Activated B cell treated with CpG ODN at 0.5 μM for 24 hours (primary cell): ENCODE measurements around the gene MED20. TPM values are rescaled to one million over a fixed set of nuclear protein-coding genes. Genes with fewer than 3 reads are reported as not detected.

ENCODE experiments used
- ATAC-seq: fragments of 200-7000 bp; cut with Tn5 transposase; one replicate; pipeline ENCODE4 v1.10.0; 2021; ENCODE audit warnings: low read depth, mild to moderate bottlenecking, moderate library complexity
- CTCF ChIA-PET: fragments of 350-600 bp; sonication (Branson Sonifier 250); formaldehyde crosslinking; loops from one replicate; lab custom pipeline; 2021; ENCODE audit warnings: antibody characterized with exemption; lab: Charles Lee
- POLR2A ChIA-PET: fragments of 350-600 bp; sonication (Branson Sonifier 250); formaldehyde crosslinking; loops from one replicate; lab custom pipeline; 2021; ENCODE audit warnings: antibody characterized with exemption; lab: Charles Lee
- DNase-seq: peaks from one replicate; pipeline ENCODE4 v3.0.0; 2022
- H3K27ac Mint-ChIP-seq: one replicate; pipeline ENCODE4 v1.8.0; 2020; ENCODE audit warnings: mixed read lengths
- H3K27me3 Mint-ChIP-seq: one replicate; pipeline ENCODE4 v1.8.0; 2021; ENCODE audit warnings: mixed read lengths
- H3K36me3 Mint-ChIP-seq: one replicate; pipeline ENCODE4 v1.8.0; 2021; ENCODE audit warnings: low read depth, mixed read lengths
- H3K4me1 Mint-ChIP-seq: one replicate; pipeline ENCODE4 v1.8.0; 2021; ENCODE audit warnings: mixed read lengths
- H3K4me3 Mint-ChIP-seq: one replicate; pipeline ENCODE4 v1.8.0; 2020; ENCODE audit warnings: mild to moderate bottlenecking, mixed read lengths
- H3K9me3 Mint-ChIP-seq: one replicate; pipeline ENCODE4 v1.8.0; 2020; ENCODE audit warnings: mixed read lengths
- CTCF ChIP-seq: fragments of 200-600 bp; IDR thresholded peaks from one replicate; pipeline ENCODE4 v1.8.0; 2022; ENCODE audit warnings: antibody characterized with exemption, mild to moderate bottlenecking
- intact Hi-C: fragments of 100-400 bp; cut with micrococcal nuclease; formaldehyde crosslinking; loops from one replicate; pipeline ENCODE4 v1.15.1; 2024
- total RNA-seq: library from RNA; stranded (reverse); gene quantifications from 2 replicates; pipeline ENCODE4 v1.2.3, GENCODE V29; 2022

The MED20 gene
- total RNA-seq, 1 donor from 2014 or later: 21.1 TPM

DNA sequence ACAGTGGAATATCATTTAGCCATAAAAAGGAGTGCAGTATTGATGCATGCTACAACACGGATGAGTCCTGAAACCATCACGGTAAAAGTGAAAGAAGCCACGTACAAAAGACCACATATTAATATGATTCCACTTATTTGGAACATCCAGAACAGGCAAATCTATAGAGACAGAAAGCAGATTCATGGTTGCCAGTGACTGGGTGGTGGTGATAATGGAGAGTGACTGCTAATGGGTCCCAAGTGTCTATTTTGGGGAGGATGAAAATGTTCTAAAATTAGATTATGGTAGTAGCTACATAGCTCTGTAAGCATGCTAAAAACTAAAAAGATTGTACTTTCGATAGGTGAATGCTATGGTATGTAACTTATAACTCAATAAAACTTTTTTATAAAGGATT, 39.1 kb upstream of the MED20 start:
- ATAC-seq (no peak), DNase-seq (no peak)
- H3K36me3 Mint-ChIP-seq: peaks cover 46% of the 10 kb centered on the region
- intact Hi-C loops: no loop called here
- no peaks in the 10 kb centered on the region for H3K27me3 Mint-ChIP-seq
- CTCF ChIA-PET: no interaction called here
- no peak overlapping the region for H3K4me3 Mint-ChIP-seq
- POLR2A ChIA-PET: interaction anchor here (0.5 to 0.7 kb wide), 2 partner anchors 24 to 273 kb away, joined by 4 read pairs; no protein-coding TSS in a partner anchor
- peaks cover 4% of the 10 kb centered on the region for H3K9me3 Mint-ChIP-seq
- peaks cover 33% of the 10 kb centered on the region for H3K4me1 Mint-ChIP-seq
- no peak for TF ChIP-seq CTCF
- H3K27ac Mint-ChIP-seq: peak overlapping the region; percentile 24

- intact Hi-C loops: loop anchor here (1.0 kb wide), 2 partner anchors 17 to 18 kb away; partner anchors contain the start of gene CCND3
- peaks cover 37% of the 10 kb centered on the region for H3K36me3 Mint-ChIP-seq
- TF ChIP-seq CTCF: no peak
- H3K27ac Mint-ChIP-seq: peak overlapping the region; percentile 66
- ChIA-PET CTCF (no interaction called here), POLR2A (interaction anchor here (0.6 to 0.7 kb wide), 2 partner anchors 19 to 48 kb away, joined by 6 to 9 read pairs; no protein-coding TSS in a partner anchor)
- no peak for DNase-seq
- ATAC-seq: peak; percentile 81
- H3K4me3 Mint-ChIP-seq: peak overlapping the region; percentile 2
- H3K4me1 Mint-ChIP-seq: peaks cover 31% of the 10 kb centered on the region
- H3K9me3 Mint-ChIP-seq: peaks cover 4% of the 10 kb centered on the region
- no peaks in the 10 kb centered on the region for H3K27me3 Mint-ChIP-seq
These were observed 37.3 kb upstream of the MED20 start for GRCh38 chr6:41958022-41958856.

DNA sequence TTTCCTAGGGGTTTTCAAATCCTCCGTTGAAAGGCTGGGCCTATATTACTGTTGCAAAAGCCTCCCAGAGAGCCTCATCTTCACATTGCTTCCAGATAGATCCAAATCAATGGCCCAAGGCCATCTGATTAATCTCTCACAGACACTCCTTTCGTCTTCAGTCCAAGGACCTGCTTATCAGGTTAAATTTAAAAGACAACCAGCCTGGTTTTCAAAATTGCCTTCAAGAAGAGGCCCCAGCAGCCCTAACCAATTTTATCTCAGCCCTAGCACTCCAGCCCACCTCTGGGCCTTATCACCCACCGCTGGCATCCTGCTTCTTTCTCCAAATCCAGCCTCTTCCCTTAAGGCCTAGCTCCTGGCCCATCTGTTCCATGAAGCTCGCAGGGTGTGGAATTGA, 36.2 kb upstream of the MED20 start:
- Mint-ChIP-seq H3K4me1 (peaks cover 30% of the 10 kb centered on the region), H3K9me3 (peaks cover 4% of the 10 kb centered on the region), H3K4me3 (no peak overlapping the region), H3K27ac (peak overlapping the region; percentile 72), H3K27me3 (no peaks in the 10 kb centered on the region), H3K36me3 (peaks cover 36% of the 10 kb centered on the region)
- intact Hi-C loops: no loop called here
- DNase-seq: no peak
- TF ChIP-seq CTCF: no peak
- CTCF ChIA-PET: no interaction called here
- ATAC-seq: no peak
- POLR2A ChIA-PET: interaction anchor here (0.6 kb wide), 1 partner anchor 10 kb away, joined by 3 read pairs; no protein-coding TSS in a partner anchor

GRCh38 chr6:41955412-41955811, 34.5 kb upstream of the MED20 start:
- H3K27ac Mint-ChIP-seq: no peak overlapping the region
- H3K27me3 Mint-ChIP-seq: no peaks in the 10 kb centered on the region
- no peak for TF ChIP-seq CTCF
- intact Hi-C loops: no loop called here
- H3K4me1 Mint-ChIP-seq: peaks cover 19% of the 10 kb centered on the region
- ATAC-seq (no peak), DNase-seq (no peak)
- peaks cover 32% of the 10 kb centered on the region for H3K36me3 Mint-ChIP-seq
- CTCF ChIA-PET: interaction anchor here (1.1 kb wide), 1 partner anchor 13 kb away, joined by 3 read pairs; no protein-coding TSS in a partner anchor
- H3K4me3 Mint-ChIP-seq: no peak overlapping the region
- POLR2A ChIA-PET: no interaction called here
- H3K9me3 Mint-ChIP-seq: peaks cover 4% of the 10 kb centered on the region

DNA sequence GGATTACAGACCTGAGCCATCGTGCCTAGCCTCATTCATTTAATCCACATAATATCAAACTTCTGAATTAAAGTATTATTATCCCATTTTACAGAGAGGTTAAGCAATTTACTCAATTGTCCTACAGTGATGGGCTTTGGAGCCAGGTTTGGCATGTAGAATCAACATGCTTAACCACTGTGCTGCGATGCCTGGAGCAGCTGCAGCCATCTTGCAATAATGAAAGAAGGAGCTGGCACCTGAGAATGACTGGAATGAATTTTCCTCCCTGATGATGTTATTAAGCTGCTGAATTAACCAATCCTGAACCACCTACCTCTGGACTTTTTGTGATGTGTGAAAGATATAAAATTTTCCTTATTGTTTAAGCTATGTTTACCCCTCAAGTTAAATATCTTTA, 33.7 kb upstream of the MED20 start:
- POLR2A ChIA-PET: no interaction called here
- no peak for DNase-seq
- TF ChIP-seq CTCF: no peak
- CTCF ChIA-PET: interaction anchor here (1.1 kb wide), 1 partner anchor 14 kb away, joined by 3 read pairs; no protein-coding TSS in a partner anchor
- Mint-ChIP-seq H3K27ac (peak overlapping the region; percentile 21), H3K4me1 (peaks cover 19% of the 10 kb centered on the region), H3K27me3 (no peaks in the 10 kb centered on the region), H3K9me3 (peaks cover 4% of the 10 kb centered on the region), H3K4me3 (no peak overlapping the region), H3K36me3 (peaks cover 31% of the 10 kb centered on the region)
- ATAC-seq: no peak
- intact Hi-C loops: no loop called here
